Gastrocnemius medialis (tissue), 4 donors: Measurements from ENCODE around the gene S100A16.

ENCODE experiments used
- POLR2A ChIP-seq, 2 donors: fragments of 450-650 bp; IDR thresholded peaks; one replicate each; pipeline ENCODE4 v1.6.1; 2017; ENCODE audit warnings: antibody characterized with exemption in 2 of 2, mild to moderate bottlenecking in 2 of 2, moderate library complexity in 2 of 2
- TF ChIP-seq, protein P1 (sequence below), 5 experiments: fragments of 450-650 bp in 3 of 5; fragments of 200-600 bp in 2 of 5; sonication (generic) in 2 of 5; IDR thresholded peaks in 4 of 5; conservative IDR thresholded peaks in 1 of 5; 1 replicate in 4 of 5; 2 replicates in 1 of 5; pipeline ENCODE4 v1.5.1; 2016 to 2019; ENCODE audit warnings: antibody characterized with exemption in 5 of 5, mild to moderate bottlenecking in 3 of 5, moderate library complexity in 3 of 5

DNA sequence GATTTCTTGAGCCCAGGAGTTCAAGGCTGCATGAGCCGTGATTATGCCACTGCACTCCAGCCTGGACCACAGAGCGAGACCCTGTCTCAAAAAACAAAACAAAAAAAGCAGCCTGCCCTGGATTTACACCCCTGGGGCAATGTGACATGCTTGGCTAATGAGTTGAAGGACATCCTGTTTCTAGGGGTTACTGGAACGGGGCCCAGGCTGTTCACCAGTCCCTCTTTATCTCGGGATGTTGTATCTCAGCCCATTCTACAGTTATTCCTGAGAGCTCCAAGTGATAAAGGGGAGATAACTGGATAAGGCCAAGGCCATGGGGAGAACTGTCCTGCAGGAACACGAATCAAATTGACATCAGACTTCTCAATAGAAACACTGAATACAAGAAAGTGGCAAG lies 25.6 kb downstream of the S100A16 start:
- TF ChIP-seq, protein P1, sequence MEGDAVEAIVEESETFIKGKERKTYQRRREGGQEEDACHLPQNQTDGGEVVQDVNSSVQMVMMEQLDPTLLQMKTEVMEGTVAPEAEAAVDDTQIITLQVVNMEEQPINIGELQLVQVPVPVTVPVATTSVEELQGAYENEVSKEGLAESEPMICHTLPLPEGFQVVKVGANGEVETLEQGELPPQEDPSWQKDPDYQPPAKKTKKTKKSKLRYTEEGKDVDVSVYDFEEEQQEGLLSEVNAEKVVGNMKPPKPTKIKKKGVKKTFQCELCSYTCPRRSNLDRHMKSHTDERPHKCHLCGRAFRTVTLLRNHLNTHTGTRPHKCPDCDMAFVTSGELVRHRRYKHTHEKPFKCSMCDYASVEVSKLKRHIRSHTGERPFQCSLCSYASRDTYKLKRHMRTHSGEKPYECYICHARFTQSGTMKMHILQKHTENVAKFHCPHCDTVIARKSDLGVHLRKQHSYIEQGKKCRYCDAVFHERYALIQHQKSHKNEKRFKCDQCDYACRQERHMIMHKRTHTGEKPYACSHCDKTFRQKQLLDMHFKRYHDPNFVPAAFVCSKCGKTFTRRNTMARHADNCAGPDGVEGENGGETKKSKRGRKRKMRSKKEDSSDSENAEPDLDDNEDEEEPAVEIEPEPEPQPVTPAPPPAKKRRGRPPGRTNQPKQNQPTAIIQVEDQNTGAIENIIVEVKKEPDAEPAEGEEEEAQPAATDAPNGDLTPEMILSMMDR (IDR thresholded peaks at IDR 0.05 in 4 of 5, conservative IDR thresholded peaks at IDR 0.05 in 1 of 5) = no peak
- TF ChIP-seq POLR2A (IDR thresholded peaks at IDR 0.05) = no peak
